Endothelial cell of umbilical vein (primary cell): Measurements from ENCODE around the gene HSFX3.

Experiments
- CTCF ChIP-seq, 2 donors: IDR thresholded peaks; 1 replicate in 1 of 2; 2 replicates in 1 of 2; pipeline ENCODE4 v1.5.1; 2011; ENCODE audit warnings: low read length in 2 of 2, mild to moderate bottlenecking in 2 of 2, moderate library complexity in 2 of 2, control low read depth in 1 of 2, inconsistent platforms in 1 of 2, low read depth in 1 of 2; ENCODE audit not compliant: insufficient read depth in 1 of 2; ENCODE audit errors: extremely low read depth in 1 of 2
- EZH2 ChIP-seq: IDR thresholded peaks from 2 replicates; pipeline ENCODE4 v1.6.1; 2012; ENCODE audit warnings: borderline replicate concordance, low read depth, mild to moderate bottlenecking, moderate library complexity, low read length, inconsistent platforms; ENCODE audit not compliant: severe bottlenecking
- FOS ChIP-seq: IDR thresholded peaks from 2 replicates; pipeline ENCODE4 v1.6.1; 2011; ENCODE audit warnings: mild to moderate bottlenecking, low read length, moderate library complexity, borderline replicate concordance; ENCODE audit not compliant: insufficient read depth
- JUN ChIP-seq: IDR thresholded peaks from 2 replicates; pipeline ENCODE4 v1.6.1; 2011; ENCODE audit warnings: borderline replicate concordance, low read depth; ENCODE audit not compliant: insufficient read length, insufficient read depth
- MAX ChIP-seq: IDR thresholded peaks from 2 replicates; pipeline ENCODE4 v1.6.1; 2011; ENCODE audit not compliant: insufficient read depth, insufficient read length
- POLR2A ChIP-seq: IDR thresholded peaks from 2 replicates; pipeline ENCODE4 v1.6.1; 2012; ENCODE audit warnings: low read depth, mild to moderate bottlenecking, control low read depth, low read length
- POLR2AphosphoS5 ChIP-seq: IDR thresholded peaks from 2 replicates; pipeline ENCODE4 v1.6.1; 2012; ENCODE audit warnings: low read depth, mild to moderate bottlenecking, control low read depth, low read length, moderate library complexity; ENCODE audit not compliant: insufficient read depth

GRCh38 chrX:149511081-149511480, 38.6 kb downstream of the HSFX3 start:
- TF ChIP-seq POLR2A (no peak), CTCF (IDR thresholded peaks at IDR 0.05; ENCODE audit: extremely low read depth in 1 of 2, insufficient read depth in 1 of 2, low read depth in 1 of 2, low read length in 2 of 2) (no peak), POLR2AphosphoS5 (no peak), EZH2 (no peak), JUN (no peak), FOS (no peak), MAX (no peak)
